Fibroblast of lung (primary cell): ENCODE results near the gene SPON2.

Experiments used
- CTCF ChIP-seq, 2 donors: IDR thresholded peaks in 1 of 2; conservative IDR thresholded peaks in 1 of 2; 1 replicate in 1 of 2; 2 replicates in 1 of 2; pipeline ENCODE4 v1.5.1; 2011 to 2012; ENCODE audit warnings: low read length in 2 of 2, control low read depth in 1 of 2, inconsistent platforms in 1 of 2, low read depth in 1 of 2, mild to moderate bottlenecking in 1 of 2
- EZH2 ChIP-seq: IDR thresholded peaks from 2 replicates; pipeline ENCODE4 v1.5.1; 2012; ENCODE audit warnings: low read length, control low read depth, mild to moderate bottlenecking; ENCODE audit errors: missing control alignments

GRCh38 chr4:1221155-1221870, 48.9 kb upstream of the SPON2 start:
- no peak for TF ChIP-seq CTCF (conservative IDR thresholded peaks at IDR 0.05 in 1 of 2, IDR thresholded peaks at IDR 0.05 in 1 of 2; ENCODE audit: low read depth in 1 of 2, low read length in 2 of 2)
- no peak for TF ChIP-seq EZH2
